A673 (cell line): ENCODE measurements around the gene AKAP14.

Experiments used
- EZH2 ChIP-seq: fragments of 200-600 bp; sonication (generic); IDR thresholded peaks from 2 replicates; pipeline ENCODE4 v1.6.1; 2017; ENCODE audit warnings: borderline replicate concordance, low read depth, mild to moderate bottlenecking, mixed read lengths, antibody characterized with exemption, low read length; ENCODE audit not compliant: poor library complexity, severe bottlenecking
- TF ChIP-seq, protein P1 (sequence below): fragments of 300-800, 200-600 bp; sonication (generic); conservative IDR thresholded peaks from 2 replicates; pipeline ENCODE4 v1.5.1; 2017; ENCODE audit warnings: low read depth, mild to moderate bottlenecking, antibody characterized with exemption, low read length, moderate library complexity, mixed read lengths

DNA sequence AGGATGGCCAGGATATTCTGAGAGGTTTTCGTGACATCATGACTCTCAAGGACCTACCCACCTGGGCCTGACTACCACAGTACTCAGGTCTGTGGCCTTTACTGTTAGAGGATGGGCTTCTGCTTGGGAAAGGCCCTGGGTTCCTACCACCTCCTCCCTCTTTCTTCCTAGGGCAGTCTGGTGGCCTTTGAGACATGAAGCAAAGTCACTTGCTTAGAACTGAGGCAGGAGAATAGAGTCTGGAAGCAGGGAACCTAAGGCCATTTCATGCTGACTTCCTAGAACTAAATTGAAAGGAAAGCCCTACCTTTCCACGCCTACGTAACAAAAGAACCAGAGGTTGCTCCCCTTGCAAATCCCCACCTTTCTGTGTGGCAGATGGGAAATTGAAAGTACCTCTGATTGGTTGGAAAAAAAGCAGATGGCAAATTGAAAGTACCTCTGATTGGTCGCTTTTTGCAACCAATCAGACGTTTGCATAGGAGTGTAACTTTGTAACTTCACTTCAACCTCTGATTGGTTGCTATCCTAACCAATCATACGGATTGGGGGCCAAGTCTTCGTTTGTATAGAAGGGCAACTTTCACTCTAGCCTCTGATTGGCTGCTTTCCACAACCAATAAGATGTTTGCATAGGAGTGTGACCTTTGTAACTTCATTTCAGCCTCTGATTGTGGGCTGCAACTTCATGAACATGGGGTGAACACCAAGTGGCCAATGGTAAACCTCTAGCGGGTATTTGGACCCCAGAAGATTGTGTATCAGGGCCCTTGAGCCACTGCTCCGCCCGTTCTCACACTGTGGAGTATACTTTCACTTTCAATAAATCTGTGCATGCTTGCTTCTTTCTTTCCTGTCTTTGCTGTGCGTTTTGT is 9.9 kb upstream of the AKAP14 start:
- TF ChIP-seq, protein P1, sequence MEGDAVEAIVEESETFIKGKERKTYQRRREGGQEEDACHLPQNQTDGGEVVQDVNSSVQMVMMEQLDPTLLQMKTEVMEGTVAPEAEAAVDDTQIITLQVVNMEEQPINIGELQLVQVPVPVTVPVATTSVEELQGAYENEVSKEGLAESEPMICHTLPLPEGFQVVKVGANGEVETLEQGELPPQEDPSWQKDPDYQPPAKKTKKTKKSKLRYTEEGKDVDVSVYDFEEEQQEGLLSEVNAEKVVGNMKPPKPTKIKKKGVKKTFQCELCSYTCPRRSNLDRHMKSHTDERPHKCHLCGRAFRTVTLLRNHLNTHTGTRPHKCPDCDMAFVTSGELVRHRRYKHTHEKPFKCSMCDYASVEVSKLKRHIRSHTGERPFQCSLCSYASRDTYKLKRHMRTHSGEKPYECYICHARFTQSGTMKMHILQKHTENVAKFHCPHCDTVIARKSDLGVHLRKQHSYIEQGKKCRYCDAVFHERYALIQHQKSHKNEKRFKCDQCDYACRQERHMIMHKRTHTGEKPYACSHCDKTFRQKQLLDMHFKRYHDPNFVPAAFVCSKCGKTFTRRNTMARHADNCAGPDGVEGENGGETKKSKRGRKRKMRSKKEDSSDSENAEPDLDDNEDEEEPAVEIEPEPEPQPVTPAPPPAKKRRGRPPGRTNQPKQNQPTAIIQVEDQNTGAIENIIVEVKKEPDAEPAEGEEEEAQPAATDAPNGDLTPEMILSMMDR, result no peak
- no peak for TF ChIP-seq EZH2
